GM21423 (cell line): ENCODE results near the gene EDNRA.
A peak's percentile ranks its signal among the peaks of the same experiment; 100 is the strongest.
"Not testable (repeated sequence)": the region's sequence is repeated elsewhere in the genome, so short reads cannot be mapped to it uniquely, and the experiment has no call there.

Source experiments
- ATAC-seq: cut with Tn5 transposase; IDR thresholded peaks from one replicate; pipeline ENCODE4 v1.9.1; 2021; ENCODE audit warnings: mild to moderate bottlenecking, moderate library complexity; ENCODE audit not compliant: unreplicated experiment

Gene EDNRA

DNA sequence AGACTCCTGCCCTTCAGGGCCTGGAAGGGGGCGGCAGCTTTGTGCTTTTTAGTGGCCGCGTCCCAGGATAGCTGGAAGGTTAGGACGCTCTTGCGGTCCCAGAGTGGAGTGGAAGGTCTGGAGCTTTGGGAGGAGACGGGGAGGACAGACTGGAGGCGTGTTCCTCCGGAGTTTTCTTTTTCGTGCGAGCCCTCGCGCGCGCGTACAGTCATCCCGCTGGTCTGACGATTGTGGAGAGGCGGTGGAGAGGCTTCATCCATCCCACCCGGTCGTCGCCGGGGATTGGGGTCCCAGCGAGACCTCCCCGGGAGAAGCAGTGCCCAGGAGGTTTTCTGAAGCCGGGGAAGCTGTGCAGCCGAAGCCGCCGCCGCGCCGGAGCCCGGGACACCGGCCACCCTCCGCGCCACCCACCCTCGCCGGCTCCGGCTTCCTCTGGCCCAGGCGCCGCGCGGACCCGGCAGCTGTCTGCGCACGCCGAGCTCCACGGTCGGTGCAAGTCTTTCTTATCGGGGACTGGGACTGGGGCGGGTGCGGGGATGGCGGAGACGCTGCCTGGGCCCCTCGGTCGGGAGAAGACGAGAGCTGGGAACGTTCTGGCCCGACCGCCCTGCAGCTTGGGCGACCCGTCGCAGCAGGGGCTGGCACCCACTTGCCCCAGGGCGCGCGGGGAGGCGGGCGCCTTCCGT is at the start of gene EDNRA:
TSS of gene EDNRA (plus strand) at position 207 of the 686 bp plus-strand sequence. CDS start 4,585 bp downstream, outside the sequence.
- ATAC-seq = no peak

DNA sequence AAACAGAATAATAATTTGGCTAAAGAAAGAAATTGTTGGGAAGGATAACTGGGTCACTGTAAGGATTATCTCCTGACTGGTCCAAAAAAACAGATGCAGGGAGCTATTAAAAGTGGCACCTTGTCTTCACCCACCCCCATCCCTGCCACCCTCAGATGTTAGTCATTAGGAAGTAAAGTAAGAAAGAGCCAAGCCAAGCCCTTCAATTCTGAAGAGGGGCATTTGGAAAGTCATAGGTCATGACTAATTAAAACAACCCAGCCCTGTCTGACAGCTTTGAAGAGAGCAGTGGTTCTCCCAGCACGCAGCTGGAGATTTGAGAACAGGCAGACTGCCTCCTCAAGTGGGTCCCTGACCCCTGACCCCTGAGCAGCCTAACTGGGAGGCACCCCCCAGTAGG is 46.5 kb upstream of the EDNRA start:
- not testable (repeated sequence) for ATAC-seq

DNA sequence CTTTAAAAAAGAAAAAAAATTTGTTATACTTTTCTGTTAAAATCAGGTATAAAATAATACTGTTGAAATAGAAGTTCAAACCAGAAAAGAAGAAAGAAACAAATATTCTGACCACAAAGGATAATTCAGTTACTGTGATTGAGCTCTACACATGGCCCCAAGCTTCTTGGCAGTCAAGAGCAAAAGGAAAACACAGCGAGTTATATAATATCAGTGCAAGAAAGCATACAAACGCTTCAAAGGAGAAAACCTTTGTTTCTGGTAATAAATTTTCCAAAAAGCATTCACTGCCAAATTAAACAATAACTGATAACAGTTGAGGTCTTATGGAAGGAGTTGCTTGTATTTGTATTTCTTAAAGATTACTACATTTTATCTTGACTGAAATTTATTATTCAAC is 40.5 kb upstream of the EDNRA start:
- ATAC-seq = no peak

DNA sequence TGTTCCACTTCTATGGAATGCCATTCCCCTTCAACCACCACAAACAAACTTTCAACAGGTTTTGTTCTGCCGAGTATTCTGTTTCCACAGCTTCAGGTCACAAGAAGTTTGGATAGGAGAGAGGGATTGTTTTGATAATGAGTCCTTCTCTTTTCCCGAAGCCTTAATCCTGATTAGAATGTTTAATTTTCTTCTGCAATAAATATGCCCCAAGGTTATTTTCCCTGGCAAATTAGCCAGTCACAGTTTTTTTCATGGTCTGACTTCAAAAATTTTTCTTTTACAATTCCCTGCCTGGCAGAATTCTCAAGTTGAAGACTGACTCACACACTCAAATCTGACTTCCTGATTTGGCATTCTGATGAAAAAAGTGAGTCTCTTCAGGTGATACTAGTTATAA is 33.1 kb upstream of the EDNRA start:
- ATAC-seq = no peak

DNA sequence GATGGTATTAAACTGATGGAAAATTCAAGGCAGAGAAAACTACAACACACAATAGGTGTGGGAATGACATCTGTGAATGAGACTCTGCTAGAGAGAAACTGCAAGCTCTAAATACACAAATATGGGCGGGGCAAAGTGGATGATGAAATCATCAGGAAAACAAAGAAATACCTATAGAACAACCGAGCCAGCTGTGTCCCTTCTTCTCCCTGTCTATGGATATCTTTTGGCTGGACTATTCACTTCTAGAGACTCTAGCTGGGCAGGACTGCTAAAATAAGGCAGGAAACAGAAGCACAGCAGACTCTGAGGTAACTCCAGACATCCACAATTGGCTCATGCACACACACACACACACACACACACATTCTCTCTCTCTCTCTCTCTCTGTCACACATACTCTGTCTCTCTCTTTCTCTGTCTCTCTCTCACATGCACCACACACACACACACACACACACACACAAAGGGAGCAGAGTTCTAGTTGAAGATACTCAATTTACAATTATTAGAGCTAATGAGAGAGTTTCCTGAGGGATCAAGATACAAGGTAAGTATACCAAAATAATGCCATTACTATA is 27.2 kb upstream of the EDNRA start:
- ATAC-seq = no peak

DNA sequence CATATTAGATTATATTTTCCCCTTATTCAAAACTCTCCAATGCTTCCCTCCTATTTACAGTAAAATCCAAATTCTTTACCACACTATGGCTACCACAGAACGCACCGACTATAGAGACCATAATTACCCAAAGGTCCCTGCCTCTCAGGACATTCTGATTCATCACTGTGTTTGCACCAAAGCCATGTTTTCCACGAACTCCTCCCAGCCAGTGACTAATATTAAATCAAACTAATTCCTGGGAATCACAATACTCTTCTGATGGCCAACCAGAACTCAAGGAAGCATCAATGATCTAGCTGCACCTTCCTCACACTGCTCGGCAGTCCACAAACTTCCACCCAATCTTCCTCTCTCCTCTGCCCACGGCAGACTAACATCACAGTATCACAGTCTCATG is 24.2 kb upstream of the EDNRA start:
- no peak for ATAC-seq

DNA sequence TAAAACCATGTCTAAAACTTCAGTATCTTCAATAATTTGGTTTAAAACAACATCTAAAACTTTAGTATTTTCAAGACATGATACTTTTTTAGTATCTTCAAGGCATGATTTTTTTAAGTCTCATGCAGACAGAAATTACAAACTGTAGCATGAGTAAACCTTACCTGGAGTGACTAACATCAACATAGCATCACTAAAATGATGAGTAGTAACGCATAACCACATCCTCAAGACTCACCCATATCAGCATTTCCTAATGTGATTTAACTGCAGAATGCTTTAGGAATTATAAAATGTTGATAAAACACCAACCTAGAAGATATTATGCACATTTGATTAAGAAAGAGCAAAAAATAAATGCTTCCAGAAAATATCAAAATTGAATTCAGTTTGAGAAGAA is 19.7 kb upstream of the EDNRA start:
- ATAC-seq = no peak

DNA sequence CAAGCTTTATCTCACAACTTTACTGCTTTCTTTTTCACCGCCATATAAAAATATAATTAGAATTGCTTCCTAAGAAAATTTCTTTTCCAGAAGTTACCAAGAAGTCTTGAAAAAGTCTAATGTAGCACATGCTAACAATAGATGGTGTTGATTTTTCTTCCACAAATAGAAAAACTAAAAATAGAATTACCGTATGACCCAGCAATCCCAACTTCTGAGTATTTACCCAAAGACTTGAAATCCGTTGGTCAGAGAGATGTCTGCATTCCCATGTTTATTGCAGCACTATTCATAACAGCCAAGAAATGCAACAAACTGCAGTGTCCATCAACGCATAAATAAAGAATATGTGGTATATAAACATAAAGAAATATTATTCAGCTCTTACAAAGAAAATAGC is 17.8 kb upstream of the EDNRA start:
- ATAC-seq = no peak

DNA sequence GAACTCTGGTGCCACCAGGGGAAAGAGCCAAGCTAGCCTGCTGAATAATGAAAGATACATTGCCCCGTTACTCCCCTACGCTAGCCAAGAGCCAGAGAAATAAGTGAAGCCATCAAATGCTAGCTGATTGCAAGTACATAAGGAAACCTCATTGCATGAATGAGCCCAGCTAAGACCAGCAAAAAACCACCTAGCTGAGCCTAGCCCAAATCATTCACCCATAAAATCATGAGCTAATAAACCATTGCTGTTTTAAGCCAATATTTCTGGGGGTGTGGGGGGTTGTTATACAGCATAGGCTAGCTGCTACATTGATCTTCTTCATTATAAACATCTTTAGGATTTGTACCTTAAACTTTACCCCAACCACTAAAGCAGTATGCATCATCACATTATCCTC is 15.4 kb upstream of the EDNRA start:
- ATAC-seq = no peak

DNA sequence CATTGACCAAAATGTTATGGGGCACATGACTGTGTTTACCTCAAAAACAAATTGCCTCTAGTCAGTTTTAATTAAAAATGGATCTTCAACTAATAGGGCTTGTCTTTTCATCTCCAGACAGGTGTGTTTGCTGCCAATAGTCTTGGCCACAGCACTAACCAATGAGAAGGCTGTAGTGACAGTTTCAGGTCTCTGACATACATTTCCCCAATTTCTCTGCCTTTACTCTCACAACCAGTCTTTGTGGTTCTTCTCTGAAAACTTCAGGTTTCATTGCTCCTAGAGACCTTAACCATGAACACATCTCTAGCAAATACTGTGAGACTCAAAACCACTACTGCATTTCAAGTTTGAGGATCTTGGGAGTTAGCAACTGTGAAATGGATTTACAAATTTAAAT is 3.5 kb upstream of the EDNRA start:
- peak; percentile 76 for ATAC-seq

DNA sequence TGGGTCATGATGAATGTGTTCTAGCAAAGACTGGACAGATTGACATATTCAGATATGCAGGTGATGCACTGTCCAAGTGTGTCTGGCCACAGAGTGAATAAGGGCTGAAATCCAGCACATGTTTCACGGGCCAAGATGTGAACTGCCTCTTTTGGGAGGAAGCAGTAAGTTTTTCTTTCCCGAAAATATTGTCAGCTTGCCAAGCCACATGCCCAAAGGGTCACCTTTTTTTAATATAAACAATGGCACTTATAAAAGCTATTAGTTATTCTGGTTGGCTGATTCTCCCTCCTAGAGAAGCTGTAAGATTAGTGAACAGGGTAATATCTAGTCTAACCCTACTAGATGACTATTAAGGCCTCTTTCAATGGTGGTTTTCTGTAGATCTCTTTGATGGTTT is 1.5 kb upstream of the EDNRA start:
- no peak for ATAC-seq

DNA sequence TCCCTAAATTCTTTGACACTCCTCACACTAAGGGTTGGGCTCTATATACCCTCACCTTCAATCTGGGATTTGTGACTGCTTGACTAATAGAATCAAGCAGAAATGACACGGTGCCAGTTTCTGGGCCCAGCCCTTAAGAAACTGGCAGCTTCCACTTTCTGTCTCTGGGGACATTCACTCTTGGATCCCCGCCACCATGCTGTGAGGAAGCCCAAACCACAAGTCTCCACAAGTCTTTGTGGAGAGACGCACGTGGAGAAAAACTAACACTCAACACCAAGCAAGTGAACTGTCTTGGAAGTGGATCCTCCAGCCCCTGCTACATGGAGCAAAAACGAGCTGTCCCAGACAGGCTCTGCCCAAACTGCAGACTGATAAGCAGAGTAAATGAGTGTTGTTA is 1.1 kb upstream of the EDNRA start:
- no peak for ATAC-seq

DNA sequence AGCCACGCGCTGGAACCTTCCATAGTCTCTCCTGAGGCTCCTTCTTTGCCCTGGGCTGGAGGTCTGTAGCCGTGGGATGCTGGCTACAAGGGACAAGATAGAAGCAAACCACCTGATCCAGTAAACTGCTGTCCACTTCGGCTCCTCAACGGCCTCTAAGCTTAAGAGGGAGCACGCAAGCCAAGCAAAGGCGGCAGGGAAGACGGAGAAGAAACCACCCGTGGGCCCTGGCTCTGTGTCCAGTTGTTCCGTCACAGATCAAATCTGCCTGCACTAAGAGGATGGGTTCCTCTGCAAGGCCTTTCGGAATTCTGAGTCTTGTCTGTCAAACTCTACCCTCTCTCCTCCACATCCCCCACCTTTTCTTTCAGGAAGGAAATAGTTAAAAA is 401 bp upstream of the EDNRA start:
- no peak for ATAC-seq

DNA sequence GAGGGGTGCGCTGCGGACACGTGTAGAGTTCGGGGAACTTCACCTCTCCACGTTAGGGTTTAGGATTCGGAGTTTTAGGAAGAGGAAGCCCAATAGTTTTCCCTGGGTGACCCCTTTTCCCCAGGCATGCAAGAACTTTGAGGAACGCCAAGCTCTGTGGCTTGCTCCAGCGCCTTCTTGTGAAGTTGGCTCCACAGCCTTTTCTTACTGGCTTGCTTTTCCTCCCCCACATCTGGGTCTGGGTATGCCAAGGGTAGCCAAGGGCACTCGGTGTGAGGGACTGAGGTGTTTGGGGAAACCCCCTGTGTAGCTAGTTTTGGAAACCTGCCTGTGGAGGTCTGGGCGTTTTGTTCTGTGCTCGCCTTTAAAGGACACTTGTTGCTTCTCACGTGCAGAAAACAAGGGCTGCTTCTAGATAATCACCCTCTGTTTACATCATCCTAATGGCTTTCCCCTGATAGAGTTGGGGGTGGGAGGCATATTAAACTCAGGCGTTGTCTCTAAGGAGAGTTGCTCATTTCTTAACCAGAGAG is 746 bp downstream of the EDNRA start:
- ATAC-seq = no peak

DNA sequence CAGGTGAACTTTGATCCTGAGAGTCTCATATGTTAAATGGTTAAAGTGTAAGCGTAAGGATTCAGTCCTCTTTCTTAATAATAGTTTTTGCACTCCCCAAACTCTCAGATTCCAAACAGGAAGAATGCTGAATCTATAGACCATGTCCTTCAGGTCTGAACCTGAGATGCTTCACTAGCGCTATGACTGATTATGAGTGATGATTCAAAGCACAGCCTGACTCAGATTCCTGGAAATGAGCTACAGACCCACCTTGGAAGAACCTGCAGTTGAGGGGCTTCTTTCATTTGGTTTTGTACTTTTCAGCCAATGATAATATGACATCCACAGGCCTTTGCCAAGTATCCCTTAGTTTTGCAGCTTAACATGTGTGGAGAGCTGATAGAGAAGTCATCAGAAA is 1.4 kb downstream of the EDNRA start:
- ATAC-seq = no peak

DNA sequence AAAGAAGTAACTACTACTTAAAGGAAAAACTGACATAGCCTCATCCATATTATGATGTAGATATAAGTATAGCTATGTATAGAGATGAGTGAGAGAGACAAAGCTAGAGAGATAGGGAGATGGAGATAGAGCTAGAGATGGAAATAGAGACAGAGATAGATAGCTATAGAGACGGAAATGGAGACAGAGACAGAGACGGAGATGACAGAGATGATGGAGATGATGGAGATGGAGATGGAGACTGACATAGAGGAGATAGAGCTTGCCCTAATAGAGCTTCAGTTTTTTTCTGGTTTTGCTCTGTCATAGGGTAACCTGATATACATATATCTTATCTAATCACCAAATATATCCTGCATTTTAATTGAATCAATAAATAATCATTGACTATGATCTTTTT is 4.3 kb downstream of the EDNRA start:
- no peak for ATAC-seq

DNA sequence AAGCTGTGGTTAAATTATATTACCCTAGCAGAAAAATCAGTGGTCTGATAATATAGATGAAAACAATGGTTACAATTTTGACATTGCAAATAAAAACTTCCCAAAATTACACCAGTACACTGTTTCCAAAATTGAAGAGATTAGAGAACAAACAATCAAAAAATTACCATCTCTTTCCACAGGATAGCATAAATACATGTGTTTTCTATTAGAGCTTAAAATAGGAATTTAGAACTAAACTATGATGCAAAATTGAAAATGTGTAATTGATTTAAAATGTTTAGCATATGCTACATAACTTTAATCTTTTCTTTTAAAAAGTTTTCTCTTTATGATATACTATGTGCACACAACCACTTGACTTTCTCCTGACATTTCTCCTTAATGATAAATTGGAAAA is 6.7 kb downstream of the EDNRA start:
- no peak for ATAC-seq

DNA sequence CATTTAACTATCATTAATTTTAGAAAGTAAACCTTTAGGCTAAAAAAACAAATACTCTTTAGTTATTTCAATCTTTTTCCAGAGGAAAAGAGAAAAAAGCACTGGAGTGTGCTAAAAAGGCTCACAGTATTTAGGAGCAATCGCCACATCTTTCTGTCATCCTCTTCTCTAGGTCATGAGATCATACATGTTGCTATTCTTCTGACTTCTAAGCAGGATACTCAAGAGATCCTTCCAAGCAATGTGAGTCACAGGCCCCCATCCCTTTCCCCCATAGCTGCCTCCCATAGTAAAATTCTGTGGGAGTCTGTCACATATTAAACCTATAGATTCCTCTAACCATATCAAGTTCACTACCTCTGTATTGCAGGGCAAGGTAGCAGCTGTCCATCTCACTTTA is 7.7 kb downstream of the EDNRA start:
- no peak for ATAC-seq

DNA sequence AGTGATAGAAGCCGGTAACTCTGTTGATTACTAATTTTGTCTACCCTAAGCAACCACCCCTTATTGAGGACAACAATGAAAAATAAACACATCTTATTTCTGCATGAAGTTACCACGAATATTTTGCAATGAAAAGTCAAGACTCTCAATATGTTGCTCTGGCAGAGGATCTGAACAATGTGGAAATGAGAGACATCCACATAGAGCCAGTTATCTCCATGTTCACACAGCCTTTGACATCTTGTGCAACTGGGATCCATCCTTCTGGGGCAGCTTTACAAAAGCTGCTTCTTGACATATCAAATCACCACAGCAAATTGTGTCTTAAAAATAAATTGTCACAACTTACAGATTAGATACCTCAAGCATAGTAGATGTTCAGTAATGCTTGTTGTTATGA is 10.2 kb downstream of the EDNRA start:
- no peak for ATAC-seq

DNA sequence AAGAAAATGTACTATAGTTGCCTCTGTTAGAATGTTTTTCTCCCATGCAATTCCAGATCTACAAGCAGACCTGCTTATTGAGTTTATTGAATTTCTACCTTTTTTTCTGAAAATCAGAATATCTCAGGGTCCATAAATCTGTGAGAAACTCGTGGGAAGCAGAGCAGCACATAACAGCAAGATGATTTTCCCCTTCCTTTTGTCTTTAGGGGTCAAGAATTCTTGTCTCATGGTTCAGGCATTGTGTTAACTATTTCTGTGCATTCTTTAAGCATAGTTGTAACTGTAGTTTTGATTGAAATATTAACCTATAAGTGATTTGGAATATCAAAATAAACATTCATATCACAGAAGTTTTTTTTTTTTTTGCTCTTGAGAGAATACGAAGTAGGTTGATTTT is 11.4 kb downstream of the EDNRA start:
- ATAC-seq = no peak

DNA sequence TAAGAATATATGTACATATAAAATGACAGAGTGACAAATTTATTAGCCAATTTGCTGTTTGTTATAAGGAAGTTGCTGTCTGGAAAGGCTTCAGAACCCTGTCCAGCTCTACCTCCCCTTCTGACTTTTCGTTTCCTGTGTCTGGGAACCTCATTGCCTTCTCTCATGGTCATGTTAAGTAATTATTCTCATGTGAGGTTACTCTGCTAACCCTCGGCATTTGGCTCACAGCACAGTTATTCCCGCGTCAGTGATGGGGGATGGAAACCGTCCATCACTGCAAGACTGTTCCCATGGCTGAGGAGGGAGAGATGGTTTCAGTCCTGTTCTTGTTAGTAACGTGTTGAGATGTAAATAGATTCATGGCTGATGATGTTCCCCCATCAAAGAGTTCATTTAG is 11.9 kb downstream of the EDNRA start:
- no peak for ATAC-seq

DNA sequence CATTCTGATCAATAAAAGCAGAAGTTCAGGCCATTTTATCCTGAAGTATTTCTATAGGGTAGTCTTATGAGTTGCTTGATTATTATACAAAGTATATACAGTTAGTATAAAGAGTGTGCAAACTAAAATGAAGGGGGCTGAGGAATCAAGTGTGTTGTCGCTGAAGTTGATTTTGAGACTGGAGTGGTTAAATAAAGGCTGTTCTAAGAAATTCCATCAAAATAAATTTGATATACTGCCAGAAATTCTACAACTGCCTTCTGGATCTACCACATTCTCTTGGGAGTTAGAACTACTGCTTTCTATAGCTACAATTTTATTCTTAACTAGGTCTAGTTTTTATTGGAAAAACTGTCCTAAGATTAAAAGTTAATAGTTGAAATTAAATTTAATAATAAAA is 12.4 kb downstream of the EDNRA start:
- no peak for ATAC-seq

DNA sequence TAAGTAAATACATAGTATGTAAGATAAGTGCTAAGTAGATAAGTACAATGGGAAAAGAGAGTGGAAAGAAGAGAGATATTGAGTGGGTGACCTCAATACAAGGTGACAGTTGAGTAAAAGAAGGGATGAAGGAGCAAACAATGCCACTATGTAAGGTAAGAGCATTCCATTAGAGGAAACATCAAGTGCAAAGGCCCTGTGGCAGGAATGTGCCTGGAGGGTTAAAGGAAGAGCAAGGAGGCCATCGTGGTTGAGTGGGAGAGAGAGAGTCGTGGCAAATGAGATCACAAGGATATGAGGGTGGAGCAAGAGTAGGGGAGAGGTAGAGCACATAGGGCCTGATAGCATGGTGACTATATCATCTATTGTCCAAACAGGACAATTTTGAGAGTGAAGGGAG is 13.4 kb downstream of the EDNRA start:
- ATAC-seq = no peak
